OCI-LY7 (cell line): ENCODE results near the gene ACTG2. TPM values are rescaled to one million over a fixed set of nuclear protein-coding genes. Genes with fewer than 3 reads are reported as not detected.
A peak's percentile ranks its signal among the peaks of the same experiment; 100 is the strongest.

ENCODE experiments used
- BruUV-seq: library from RNA; stranded (reverse); fragments of 400-500 nt; replicated peaks from 2 replicates; lab custom pipeline; 2021; lab: Mats Ljungman, UMichigan
- CTCF ChIA-PET: fragments of 300-600 bp; sonication (Branson Sonifier 250); formaldehyde crosslinking; loops from one replicate; lab custom pipeline; 2022; ENCODE audit warnings: antibody characterized with exemption; ENCODE audit not compliant: unreplicated experiment; lab: Charles Lee
- POLR2A ChIA-PET: fragments of 300-600 bp; sonication (Branson Sonifier 250); formaldehyde crosslinking; loops from one replicate; lab custom pipeline; 2022; ENCODE audit warnings: antibody characterized with exemption; lab: Charles Lee
- DNase-seq: peaks from one replicate; pipeline ENCODE4 v3.0.0-alpha.2; 2015; ENCODE audit warnings: low spot score
- H2AFZ ChIP-seq: fragments of 200-600 bp; sonication (generic), shearing (Covaris generic); 2 replicates; pipeline ENCODE4 v1.6.1; 2014; ENCODE audit warnings: mild to moderate bottlenecking, antibody characterized with exemption, low read length, moderate library complexity
- H3K27ac ChIP-seq: fragments of 200-600 bp; sonication (generic); 2 replicates; pipeline ENCODE4 v1.5.1; 2014; ENCODE audit warnings: mixed run types, low read depth, mild to moderate bottlenecking, moderate library complexity, low read length, inconsistent platforms; ENCODE audit not compliant: poor library complexity, severe bottlenecking
- H3K36me3 ChIP-seq: fragments of 200-600 bp; sonication (generic); 2 replicates; pipeline ENCODE4 v1.6.1; 2014; ENCODE audit warnings: mild to moderate bottlenecking, antibody characterized with exemption, low read length, moderate library complexity, mixed read lengths; ENCODE audit not compliant: insufficient read depth
- H3K4me1 ChIP-seq: fragments of 200-600 bp; sonication (generic); 2 replicates; pipeline ENCODE4 v1.5.1; 2014; ENCODE audit warnings: mild to moderate bottlenecking, low read length; ENCODE audit not compliant: insufficient read depth, poor library complexity, severe bottlenecking
- H3K4me2 ChIP-seq: fragments of 200-600 bp; sonication (generic); 2 replicates; pipeline ENCODE4 v1.6.1; 2014; ENCODE audit warnings: mild to moderate bottlenecking, low read length
- H3K4me3 ChIP-seq: fragments of 200-600 bp; sonication (generic); 2 replicates; pipeline ENCODE4 v1.5.1; 2014; ENCODE audit warnings: mild to moderate bottlenecking, low read depth, low read length; ENCODE audit not compliant: poor library complexity, severe bottlenecking
- H3K79me2 ChIP-seq: fragments of 200-600 bp; sonication (generic); 2 replicates; pipeline ENCODE4 v1.6.1; 2016; ENCODE audit warnings: low read depth, mild to moderate bottlenecking, low read length, moderate library complexity, mixed read lengths; ENCODE audit not compliant: insufficient read depth
- H3K9me2 ChIP-seq: fragments of 200-600 bp; sonication (generic); 2 replicates; pipeline ENCODE4 v1.6.1; 2016; ENCODE audit warnings: mild to moderate bottlenecking, low read length, mixed read lengths; ENCODE audit not compliant: insufficient read depth
- H3K9me3 ChIP-seq: fragments of 200-600 bp; sonication (generic); 2 replicates; pipeline ENCODE4 v1.6.1; 2014; ENCODE audit warnings: mild to moderate bottlenecking, mixed run types, low read length, mixed read lengths
- H4K20me1 ChIP-seq: fragments of 200-600 bp; sonication (generic); 2 replicates; pipeline ENCODE4 v1.6.1; 2014; ENCODE audit warnings: mild to moderate bottlenecking, antibody characterized with exemption, low read length, moderate library complexity, mixed read lengths; ENCODE audit not compliant: insufficient read depth
- EZH2phosphoT487 ChIP-seq: fragments of 200-600 bp; sonication (generic); IDR thresholded peaks from 2 replicates; pipeline ENCODE4 v1.6.1; 2018; ENCODE audit warnings: low read depth, borderline replicate concordance, mild to moderate bottlenecking, mixed run types, antibody characterized with exemption, low read length, moderate library complexity, mixed read lengths
- intact Hi-C: fragments of 100-400 bp; cut with micrococcal nuclease; formaldehyde crosslinking; loops from one replicate; pipeline ENCODE4 v1.10.0; 2022; ENCODE audit not compliant: unreplicated experiment
- total RNA-seq, 2 experiments: library from RNA; depleted of rRNA in 1 of 2; stranded (reverse); fragments of >200 nt in 1 of 2; shearing (Covaris generic) in 1 of 2; gene quantifications; 2 replicates each; pipeline ENCODE4 v1.2.3, GENCODE V29; 2014 to 2022
- TF ChIP-seq, protein P1 (sequence below): fragments of 200-600 bp; sonication (generic); conservative IDR thresholded peaks from 2 replicates; pipeline ENCODE4 v1.5.1; 2014; ENCODE audit warnings: mild to moderate bottlenecking, antibody characterized with exemption, low read length, moderate library complexity, mixed read lengths

The ACTG2 gene
- total RNA-seq, 2 experiments from 2014 or later, result not detected

DNA sequence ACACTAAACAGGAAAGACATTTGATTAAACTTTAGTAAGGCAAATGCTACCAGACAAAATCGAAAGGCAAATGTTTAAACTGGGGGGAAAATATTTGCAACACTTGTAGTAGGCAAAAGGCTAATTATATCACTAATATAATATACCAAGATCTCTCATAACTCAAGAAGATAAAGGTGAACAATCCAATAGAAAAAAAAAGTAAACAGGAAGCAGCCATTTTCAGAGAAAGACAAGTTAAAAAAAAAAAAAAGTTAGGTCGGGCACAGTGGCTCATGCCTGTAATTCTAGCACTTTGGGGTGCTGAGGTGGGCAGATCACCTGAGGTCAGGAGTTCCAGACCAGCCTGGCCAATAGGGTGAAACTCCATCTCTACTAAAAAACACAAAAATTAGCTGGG lies 4.4 kb upstream of the ACTG2 start:
- TF ChIP-seq, protein P1, sequence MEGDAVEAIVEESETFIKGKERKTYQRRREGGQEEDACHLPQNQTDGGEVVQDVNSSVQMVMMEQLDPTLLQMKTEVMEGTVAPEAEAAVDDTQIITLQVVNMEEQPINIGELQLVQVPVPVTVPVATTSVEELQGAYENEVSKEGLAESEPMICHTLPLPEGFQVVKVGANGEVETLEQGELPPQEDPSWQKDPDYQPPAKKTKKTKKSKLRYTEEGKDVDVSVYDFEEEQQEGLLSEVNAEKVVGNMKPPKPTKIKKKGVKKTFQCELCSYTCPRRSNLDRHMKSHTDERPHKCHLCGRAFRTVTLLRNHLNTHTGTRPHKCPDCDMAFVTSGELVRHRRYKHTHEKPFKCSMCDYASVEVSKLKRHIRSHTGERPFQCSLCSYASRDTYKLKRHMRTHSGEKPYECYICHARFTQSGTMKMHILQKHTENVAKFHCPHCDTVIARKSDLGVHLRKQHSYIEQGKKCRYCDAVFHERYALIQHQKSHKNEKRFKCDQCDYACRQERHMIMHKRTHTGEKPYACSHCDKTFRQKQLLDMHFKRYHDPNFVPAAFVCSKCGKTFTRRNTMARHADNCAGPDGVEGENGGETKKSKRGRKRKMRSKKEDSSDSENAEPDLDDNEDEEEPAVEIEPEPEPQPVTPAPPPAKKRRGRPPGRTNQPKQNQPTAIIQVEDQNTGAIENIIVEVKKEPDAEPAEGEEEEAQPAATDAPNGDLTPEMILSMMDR, result no peak
- TF ChIP-seq EZH2phosphoT487, result no peak
- Histone ChIP-seq H3K27ac (no peak overlapping the region), H3K9me2 (no peaks in the 10 kb centered on the region), H4K20me1 (no peaks in the 10 kb centered on the region), H3K4me1 (no peaks in the 10 kb centered on the region), H3K4me3 (no peak overlapping the region), H3K36me3 (no peaks in the 10 kb centered on the region), H2AFZ (peak overlapping the region; percentile 53; the same call in 1 of the 2 replicates), H3K9me3 (no peaks in the 10 kb centered on the region), H3K4me2 (no peak overlapping the region), H3K79me2 (no peaks in the 10 kb centered on the region)
- DNase-seq, result no peak
- ChIA-PET CTCF (no interaction called here), POLR2A (no interaction called here)
- intact Hi-C loops, result no loop called here
- BruUV-seq, result no TSS peak

DNA sequence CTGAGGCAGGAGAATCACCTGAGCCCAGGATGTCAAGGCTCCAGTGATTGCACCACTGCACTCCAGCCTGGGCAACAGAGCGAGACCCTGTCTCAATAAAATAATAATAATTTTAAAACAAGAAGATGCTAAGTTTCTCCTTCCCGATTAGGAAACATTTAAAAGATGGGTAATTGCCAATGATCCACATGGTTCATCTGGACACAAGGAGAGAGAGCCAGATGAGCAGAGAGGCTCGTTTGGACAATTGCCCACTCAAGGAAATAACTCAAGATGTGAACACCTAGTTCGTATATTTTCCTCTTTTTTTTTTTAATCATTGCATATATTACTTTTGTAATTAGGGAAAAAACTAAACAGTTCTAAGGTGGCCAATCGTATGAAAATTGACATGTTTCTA lies 3.6 kb upstream of the ACTG2 start:
- H3K4me3 ChIP-seq, result no peak overlapping the region
- no peaks in the 10 kb centered on the region for H3K36me3 ChIP-seq
- H3K9me3 ChIP-seq, result no peaks in the 10 kb centered on the region
- no peak for DNase-seq
- H3K4me2 ChIP-seq, result no peak overlapping the region
- intact Hi-C loops, result no loop called here
- H3K4me1 ChIP-seq, result no peaks in the 10 kb centered on the region
- TF ChIP-seq, protein P1, result no peak
- no peak for TF ChIP-seq EZH2phosphoT487
- H3K9me2 ChIP-seq, result no peaks in the 10 kb centered on the region
- no peak overlapping the region for H3K27ac ChIP-seq
- H3K79me2 ChIP-seq, result no peaks in the 10 kb centered on the region
- no TSS peak for BruUV-seq
- H2AFZ ChIP-seq, result no peak overlapping the region
- POLR2A ChIA-PET, result no interaction called here
- CTCF ChIA-PET, result no interaction called here
- no peaks in the 10 kb centered on the region for H4K20me1 ChIP-seq

DNA sequence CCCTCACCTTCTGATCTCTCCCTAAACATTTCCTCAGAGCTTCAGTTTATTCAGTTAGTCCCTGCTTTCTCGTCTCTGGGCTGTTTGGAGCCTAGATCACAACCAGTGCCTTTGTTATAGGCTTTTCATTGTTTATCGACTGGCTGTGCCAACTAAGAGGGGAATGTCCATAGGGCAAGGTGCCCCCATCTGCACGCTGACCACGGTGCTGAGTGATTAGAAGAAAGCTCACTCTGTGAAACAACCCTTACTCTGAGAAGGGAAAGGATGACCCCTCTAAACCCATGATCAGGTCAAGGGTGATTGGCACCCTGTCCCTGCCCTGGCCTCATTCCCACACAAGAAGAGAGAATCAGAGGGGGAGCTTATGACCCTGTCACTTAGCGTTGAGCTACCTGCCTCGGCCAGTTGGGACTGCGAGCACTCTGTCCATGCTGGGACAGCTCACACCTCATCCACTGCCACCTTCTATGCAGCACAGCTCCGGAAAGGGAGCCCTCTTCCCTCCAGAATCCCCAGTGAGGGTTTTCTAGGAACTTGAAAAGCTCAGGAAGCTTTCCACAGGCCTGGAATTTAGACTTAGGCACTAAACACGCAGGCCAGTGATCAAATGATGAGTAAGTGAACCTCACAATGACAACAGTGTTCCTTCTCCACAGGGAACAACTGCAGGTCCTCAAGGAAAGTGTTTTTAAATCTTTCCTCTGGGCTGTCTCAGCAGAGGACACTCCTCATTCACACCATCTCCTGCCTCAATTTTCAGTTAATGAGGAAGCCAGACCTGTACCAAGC lies 2.3 kb upstream of the ACTG2 start:
- Histone ChIP-seq H3K9me3 (no peaks in the 10 kb centered on the region), H2AFZ (no peak overlapping the region), H3K79me2 (no peaks in the 10 kb centered on the region), H3K9me2 (no peaks in the 10 kb centered on the region), H3K4me3 (no peak overlapping the region), H3K36me3 (no peaks in the 10 kb centered on the region), H4K20me1 (no peaks in the 10 kb centered on the region), H3K4me2 (no peak overlapping the region), H3K4me1 (no peaks in the 10 kb centered on the region), H3K27ac (no peak overlapping the region)
- no peak for DNase-seq
- BruUV-seq, result no TSS peak
- ChIA-PET CTCF (interaction anchor here (0.6 kb wide), 1 partner anchor 33 kb away, joined by 3 read pairs; no protein-coding TSS in a partner anchor), POLR2A (interaction anchor here (0.6 to 0.9 kb wide), 2 partner anchors 8 to 219 kb away, joined by 4 read pairs; no protein-coding TSS in a partner anchor)
- intact Hi-C loops, result no loop called here
- no peak for TF ChIP-seq EZH2phosphoT487
- TF ChIP-seq, protein P1, result no peak
